HepG2 (cell line): ENCODE measurements around the gene FN1. TPM values are rescaled to one million over a fixed set of nuclear protein-coding genes. Genes with fewer than 3 reads are reported as not detected.
A peak's percentile ranks its signal among the peaks of the same experiment; 100 is the strongest.

Experiments used
- NKX3-1 ChIP-seq: sonication (generic); formaldehyde crosslinking; IDR thresholded peaks from 2 replicates; pipeline ENCODE4 v1.5.0; 2020; ENCODE audit warnings: missing genetic modification reagents
- PAF1 ChIP-seq: IDR thresholded peaks from 2 replicates; pipeline ENCODE4 v1.6.1; 2016; ENCODE audit warnings: missing genetic modification reagents, missing compliant biosample characterization
- POLR2A ChIP-seq, 2 experiments: IDR thresholded peaks; 2 replicates each; pipeline ENCODE4 v1.6.1; 2011; ENCODE audit warnings: low read depth in 2 of 2, low read length in 2 of 2, mild to moderate bottlenecking in 1 of 2, moderate library complexity in 1 of 2; ENCODE audit not compliant: insufficient read depth in 1 of 2
- POLR2AphosphoS5 ChIP-seq: IDR thresholded peaks from 2 replicates; pipeline ENCODE4 v1.6.1; 2012; ENCODE audit warnings: low read depth, low read length
- RAD21 ChIP-seq: fragments of 450-650 bp; formaldehyde crosslinking; IDR thresholded peaks from 2 replicates; pipeline ENCODE4 v1.5.0; 2020; ENCODE audit warnings: mild to moderate bottlenecking
- ZNF562 ChIP-seq: sonication (generic); formaldehyde crosslinking; IDR thresholded peaks from 2 replicates; pipeline ENCODE4 v1.8.0; 2022; ENCODE audit warnings: missing genetic modification reagents, borderline replicate concordance
- polyA plus RNA-seq, 8 experiments: library from polyadenylated mRNA; depleted of rRNA in 3 of 8; stranded (reverse) in 7 of 8; unstranded in 1 of 8; fragments of >200 nt; fragmentation: Illumina TruSeq in 4 of 8; extraction: Trizol in 4 of 8; gene quantifications; 2 replicates each; pipeline versions ENCODE4 v1.2.1 to v1.2.3, GENCODE V29; 2011 to 2016; ENCODE audit warnings: low read depth in 4 of 8, missing spikeins in 1 of 8, mixed read lengths in 1 of 8; ENCODE audit not compliant: insufficient read depth in 1 of 8
- total RNA-seq, 5 experiments: library from RNA; depleted of rRNA; stranded (reverse); fragments of >200 nt; fragmentation: Illumina TruSeq; extraction: Trizol; gene quantifications; 2 replicates each; pipeline ENCODE4 v1.2.3, GENCODE V29; 2016; ENCODE audit warnings: low read depth in 1 of 5
- TF ChIP-seq, protein P1 (sequence below): sonication (generic); formaldehyde crosslinking; IDR thresholded peaks from 2 replicates; pipeline ENCODE4 v1.4.0; 2020; ENCODE audit warnings: mild to moderate bottlenecking, missing genetic modification reagents
- TF ChIP-seq, protein P2 (sequence below): sonication (generic); formaldehyde crosslinking; IDR thresholded peaks from 2 replicates; pipeline ENCODE4 v1.8.1; 2022; ENCODE audit warnings: mild to moderate bottlenecking, missing genetic modification reagents

Gene FN1
- total and polyA plus RNA-seq, 2 of the 13 experiments (the other 11 are each of a cell fraction or from before 2014, with no cell fraction given), result 1,847 to 6,471 TPM

DNA sequence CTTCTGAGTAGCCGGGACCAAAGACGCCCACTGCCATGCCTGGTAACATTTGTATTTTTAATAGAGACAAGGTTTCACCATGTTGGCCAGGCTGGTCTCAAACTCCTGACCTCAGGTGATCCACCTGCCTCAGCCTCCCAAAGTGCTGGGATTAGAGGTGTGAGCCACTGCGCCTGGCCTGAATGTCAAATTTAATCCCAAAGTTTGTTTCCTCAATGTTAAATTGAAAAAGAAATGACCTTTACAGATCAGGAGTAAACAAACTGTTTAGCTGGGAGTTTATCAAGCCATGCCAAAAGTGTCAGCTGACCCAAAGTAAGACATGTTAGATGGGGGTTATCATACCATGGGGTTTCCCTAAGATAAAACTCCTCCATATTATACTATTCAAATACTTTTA, 75.8 kb downstream of the FN1 start (continued):
- TF ChIP-seq, protein P1, sequence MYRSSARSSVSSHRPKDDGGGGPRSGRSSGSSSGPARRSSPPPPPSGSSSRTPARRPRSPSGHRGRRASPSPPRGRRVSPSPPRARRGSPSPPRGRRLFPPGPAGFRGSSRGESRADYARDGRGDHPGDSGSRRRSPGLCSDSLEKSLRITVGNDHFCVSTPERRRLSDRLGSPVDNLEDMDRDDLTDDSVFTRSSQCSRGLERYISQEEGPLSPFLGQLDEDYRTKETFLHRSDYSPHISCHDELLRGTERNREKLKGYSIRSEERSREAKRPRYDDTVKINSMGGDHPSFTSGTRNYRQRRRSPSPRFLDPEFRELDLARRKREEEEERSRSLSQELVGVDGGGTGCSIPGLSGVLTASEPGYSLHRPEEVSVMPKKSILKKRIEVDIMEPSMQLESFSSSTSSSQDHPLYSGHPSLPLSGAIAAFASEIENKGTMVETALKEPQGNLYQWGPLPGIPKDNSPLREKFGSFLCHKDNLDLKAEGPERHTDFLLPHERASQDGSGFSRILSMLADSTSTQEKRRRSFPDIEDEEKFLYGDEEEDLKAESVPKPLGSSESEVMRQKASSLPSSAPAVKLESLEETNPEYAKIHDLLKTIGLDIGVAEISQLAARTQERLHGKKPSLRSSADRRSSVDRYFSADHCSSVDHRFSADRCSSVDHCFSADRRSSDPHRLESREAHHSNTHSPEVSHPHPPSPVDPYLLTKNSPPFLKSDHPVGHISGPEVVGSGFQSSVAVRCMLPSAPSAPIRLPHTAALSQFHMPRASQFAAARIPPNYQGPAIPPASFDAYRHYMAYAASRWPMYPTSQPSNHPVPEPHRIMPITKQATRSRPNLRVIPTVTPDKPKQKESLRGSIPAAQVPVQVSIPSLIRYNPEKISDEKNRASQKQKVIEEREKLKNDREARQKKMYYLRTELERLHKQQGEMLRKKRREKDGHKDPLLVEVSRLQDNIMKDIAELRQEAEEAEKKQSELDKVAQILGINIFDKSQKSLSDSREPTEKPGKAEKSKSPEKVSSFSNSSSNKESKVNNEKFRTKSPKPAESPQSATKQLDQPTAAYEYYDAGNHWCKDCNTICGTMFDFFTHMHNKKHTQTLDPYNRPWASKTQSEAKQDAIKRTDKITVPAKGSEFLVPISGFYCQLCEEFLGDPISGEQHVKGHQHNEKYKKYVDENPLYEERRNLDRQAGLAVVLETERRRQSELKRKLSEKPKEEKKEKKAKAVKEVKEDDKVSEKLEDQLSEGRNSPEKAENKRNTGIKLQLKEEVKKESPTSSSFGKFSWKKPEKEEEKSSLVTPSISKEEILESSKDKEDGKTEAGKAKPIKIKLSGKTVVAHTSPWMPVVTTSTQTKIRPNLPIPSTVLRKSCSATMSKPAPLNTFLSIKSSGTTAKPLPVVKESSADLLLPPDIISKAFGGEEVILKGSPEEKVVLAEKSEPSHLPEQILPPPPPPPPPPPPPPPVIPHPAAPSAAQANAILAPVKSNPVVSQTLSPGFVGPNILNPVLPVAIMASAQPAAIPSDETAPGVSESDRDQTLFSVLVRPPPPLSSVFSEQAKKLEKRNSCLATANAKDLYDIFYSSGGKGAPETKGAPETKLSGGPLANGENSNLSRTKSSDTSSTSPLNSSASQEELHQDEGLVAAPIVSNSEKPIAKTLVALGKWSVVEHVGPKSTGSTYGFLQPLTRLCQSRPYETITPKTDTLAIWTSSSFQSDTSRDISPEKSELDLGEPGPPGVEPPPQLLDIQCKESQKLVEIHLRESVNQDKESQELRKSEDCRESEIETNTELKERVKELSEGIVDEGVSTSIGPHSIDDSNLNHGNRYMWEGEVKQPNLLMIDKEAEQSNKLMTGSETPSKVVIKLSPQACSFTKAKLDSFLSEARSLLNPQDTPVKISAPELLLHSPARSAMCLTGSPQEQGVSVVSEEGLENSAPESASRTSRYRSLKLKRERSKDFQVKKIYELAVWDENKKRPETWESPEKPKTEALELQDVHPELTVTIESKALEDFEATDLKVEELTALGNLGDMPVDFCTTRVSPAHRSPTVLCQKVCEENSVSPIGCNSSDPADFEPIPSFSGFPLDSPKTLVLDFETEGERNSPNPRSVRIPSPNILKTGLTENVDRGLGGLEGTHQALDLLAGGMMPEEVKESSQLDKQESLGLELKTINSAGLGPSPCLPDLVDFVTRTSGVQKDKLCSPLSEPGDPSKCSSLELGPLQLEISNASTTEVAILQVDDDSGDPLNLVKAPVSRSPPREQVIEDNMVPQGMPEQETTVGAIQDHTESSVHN (CRISPR knock-in tag), result peak; percentile 80; the same call in 1 of the 2 replicates
- TF ChIP-seq POLR2AphosphoS5 (peak; percentile 51), NKX3-1 (CRISPR knock-in tag) (0 out of 2 replicates have a peak, but pooled peaks have one; percentile 7), PAF1 (peak; percentile 96), ZNF562 (0 out of 2 replicates have a peak, but pooled peaks have one; percentile 42), RAD21 (CRISPR knock-in tag) (peak; percentile 19; the same call in 1 of the 2 replicates), POLR2A (IDR thresholded peaks at IDR 0.05; ENCODE audit: insufficient read depth in 1 of 2, low read depth in 2 of 2, low read length in 2 of 2) (peak; percentile 27 to 32; a peak in 1 of 4 replicates)
- TF ChIP-seq, protein P2, sequence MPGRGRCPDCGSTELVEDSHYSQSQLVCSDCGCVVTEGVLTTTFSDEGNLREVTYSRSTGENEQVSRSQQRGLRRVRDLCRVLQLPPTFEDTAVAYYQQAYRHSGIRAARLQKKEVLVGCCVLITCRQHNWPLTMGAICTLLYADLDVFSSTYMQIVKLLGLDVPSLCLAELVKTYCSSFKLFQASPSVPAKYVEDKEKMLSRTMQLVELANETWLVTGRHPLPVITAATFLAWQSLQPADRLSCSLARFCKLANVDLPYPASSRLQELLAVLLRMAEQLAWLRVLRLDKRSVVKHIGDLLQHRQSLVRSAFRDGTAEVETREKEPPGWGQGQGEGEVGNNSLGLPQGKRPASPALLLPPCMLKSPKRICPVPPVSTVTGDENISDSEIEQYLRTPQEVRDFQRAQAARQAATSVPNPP (CRISPR knock-in tag), result peak; percentile 36; the same call in 1 of the 2 replicates
